H9 (cell line): ENCODE results near the gene TMEM123. TPM values are rescaled to one million over a fixed set of nuclear protein-coding genes. Genes with fewer than 3 reads are reported as not detected.
A peak's percentile ranks its signal among the peaks of the same experiment; 100 is the strongest.
"Not testable (repeated sequence)": the region's sequence is repeated elsewhere in the genome, so short reads cannot be mapped to it uniquely, and the experiment has no call there.

Experiments
- DNase-seq: peaks from one replicate; pipeline ENCODE4 v3.0.0-alpha.2; 2017
- H2AFZ ChIP-seq: one replicate; pipeline ENCODE4 v1.6.1; 2013; ENCODE audit warnings: mild to moderate bottlenecking, low read length, control low read depth, moderate library complexity
- H2AK5ac ChIP-seq: 2 replicates; pipeline ENCODE4 v1.6.1; 2013; ENCODE audit warnings: low read length, control low read depth, mixed read lengths; ENCODE audit not compliant: insufficient read length
- H2BK120ac ChIP-seq: one replicate; pipeline ENCODE4 v1.6.1; 2013; ENCODE audit warnings: low read depth, mild to moderate bottlenecking, low read length, control low read depth, inconsistent platforms; ENCODE audit not compliant: poor library complexity, severe bottlenecking
- H2BK12ac ChIP-seq: 2 replicates; pipeline ENCODE4 v1.6.1; 2013; ENCODE audit warnings: low read length, control low read depth, mixed read lengths, low read depth; ENCODE audit not compliant: insufficient read length
- H2BK15ac ChIP-seq: 2 replicates; pipeline ENCODE4 v1.6.1; 2013; ENCODE audit warnings: low read depth, low read length, control low read depth
- H2BK20ac ChIP-seq: one replicate; pipeline ENCODE4 v1.6.1; 2013; ENCODE audit warnings: low read depth, mild to moderate bottlenecking, low read length, control low read depth, inconsistent platforms; ENCODE audit not compliant: poor library complexity, severe bottlenecking
- H2BK5ac ChIP-seq: 2 replicates; pipeline ENCODE4 v1.6.1; 2013; ENCODE audit warnings: low read length, control low read depth, mixed read lengths; ENCODE audit not compliant: insufficient read length
- H3K14ac ChIP-seq: 2 replicates; pipeline ENCODE4 v1.6.1; 2013; ENCODE audit warnings: low read length, control low read depth; ENCODE audit not compliant: insufficient read depth
- H3K18ac ChIP-seq: 2 replicates; pipeline ENCODE4 v1.6.1; 2013; ENCODE audit warnings: low read depth, mild to moderate bottlenecking, mixed read lengths, low read length, control low read depth; ENCODE audit not compliant: insufficient read length
- H3K23ac ChIP-seq: 2 replicates; pipeline ENCODE4 v1.6.1; 2013; ENCODE audit warnings: low read length, control low read depth, mixed read lengths, low read depth; ENCODE audit not compliant: insufficient read length
- H3K23me2 ChIP-seq: 2 replicates; pipeline ENCODE4 v1.6.1; 2013; ENCODE audit warnings: low read depth, mild to moderate bottlenecking, mixed read lengths, low read length, control low read depth; ENCODE audit not compliant: insufficient read length, poor library complexity, severe bottlenecking
- H3K27ac ChIP-seq: 2 replicates; pipeline ENCODE4 v1.5.1; 2013; ENCODE audit warnings: low read length, control low read depth, mixed read lengths, low read depth; ENCODE audit not compliant: insufficient read length
- H3K27me3 ChIP-seq: 2 replicates; pipeline ENCODE4 v1.6.1; 2013; ENCODE audit warnings: low read length, control low read depth, inconsistent platforms; ENCODE audit not compliant: insufficient read depth
- H3K4ac ChIP-seq: 2 replicates; pipeline ENCODE4 v1.6.1; 2013; ENCODE audit warnings: low read depth, mild to moderate bottlenecking, control low read depth, inconsistent platforms, low read length, moderate library complexity
- H3K4me1 ChIP-seq: 2 replicates; pipeline ENCODE4 v1.6.1; 2013; ENCODE audit warnings: low read length, control low read depth, inconsistent platforms; ENCODE audit not compliant: insufficient read depth
- H3K4me2 ChIP-seq: 2 replicates; pipeline ENCODE4 v1.6.1; 2013; ENCODE audit warnings: low read length, control low read depth, mixed read lengths; ENCODE audit not compliant: insufficient read length, insufficient read depth
- H3K56ac ChIP-seq: 2 replicates; pipeline ENCODE4 v1.6.1; 2013; ENCODE audit warnings: low read depth, mild to moderate bottlenecking, mixed read lengths, low read length, control low read depth; ENCODE audit not compliant: insufficient read length
- H3K79me1 ChIP-seq: 2 replicates; pipeline ENCODE4 v1.6.1; 2013; ENCODE audit warnings: low read depth, mild to moderate bottlenecking, moderate library complexity, low read length, control low read depth, inconsistent platforms; ENCODE audit not compliant: insufficient read depth, poor library complexity, severe bottlenecking
- H3K79me2 ChIP-seq: 2 replicates; pipeline ENCODE4 v1.6.1; 2013; ENCODE audit warnings: low read length, control low read depth, inconsistent platforms; ENCODE audit not compliant: insufficient read depth
- H3K9ac ChIP-seq: 2 replicates; pipeline ENCODE4 v1.6.1; 2013; ENCODE audit warnings: low read length, control low read depth, mixed read lengths; ENCODE audit not compliant: insufficient read length; ENCODE audit errors: extremely low read depth
- H3K9me3 ChIP-seq: one replicate; pipeline ENCODE4 v1.6.1; 2013; ENCODE audit warnings: low read depth, low read length, inconsistent platforms; ENCODE audit not compliant: control insufficient read depth
- H3T11ph ChIP-seq: one replicate; pipeline ENCODE4 v1.6.1; 2013; ENCODE audit warnings: mild to moderate bottlenecking, low read length, control low read depth, inconsistent platforms
- H4K20me1 ChIP-seq: one replicate; pipeline ENCODE4 v1.6.1; 2013; ENCODE audit not compliant: control insufficient read depth, insufficient read length, insufficient read depth
- H4K5ac ChIP-seq: 2 replicates; pipeline ENCODE4 v1.6.1; 2013; ENCODE audit warnings: low read depth, mild to moderate bottlenecking, mixed read lengths, low read length, control low read depth; ENCODE audit not compliant: insufficient read length
- H4K8ac ChIP-seq: replicated peaks from 2 replicates; pipeline ENCODE4 v1.6.1; 2013; ENCODE audit warnings: low read length, control low read depth, mixed read lengths, low read depth; ENCODE audit not compliant: insufficient read length
- H4K91ac ChIP-seq: 2 replicates; pipeline ENCODE4 v1.6.1; 2013; ENCODE audit warnings: low read depth, mild to moderate bottlenecking, moderate library complexity, mixed read lengths, low read length, control low read depth; ENCODE audit not compliant: insufficient read length
- H3K27ac Mint-ChIP-seq, 3 experiments: 2 replicates in 2 of 3; 3 replicates in 1 of 3; pipeline ENCODE4 v1.8.0; 2020 to 2021; ENCODE audit warnings: mixed read lengths in 3 of 3, mild to moderate bottlenecking in 1 of 3, moderate library complexity in 1 of 3
- H3K27me3 Mint-ChIP-seq: 2 replicates; pipeline ENCODE4 v1.8.0; 2021; ENCODE audit warnings: low read depth, mild to moderate bottlenecking, moderate library complexity, mixed read lengths
- H3K36me3 Mint-ChIP-seq, 3 experiments: 2 replicates in 2 of 3; 3 replicates in 1 of 3; pipeline ENCODE4 v1.8.0; 2020 to 2021; ENCODE audit warnings: low read depth in 3 of 3, mixed read lengths in 3 of 3; ENCODE audit not compliant: insufficient read depth in 1 of 3
- H3K4me1 Mint-ChIP-seq, 2 experiments: 2 replicates each; pipeline ENCODE4 v1.8.0; 2020; ENCODE audit warnings: mixed read lengths in 2 of 2
- H3K4me3 Mint-ChIP-seq, 2 experiments: 2 replicates in 1 of 2; 3 replicates in 1 of 2; pipeline ENCODE4 v1.8.0; 2020 to 2021; ENCODE audit warnings: mild to moderate bottlenecking in 2 of 2, mixed read lengths in 2 of 2, moderate library complexity in 1 of 2
- H3K9me3 Mint-ChIP-seq, 2 experiments: 2 replicates in 1 of 2; 3 replicates in 1 of 2; pipeline ENCODE4 v1.8.0; 2020; ENCODE audit warnings: mild to moderate bottlenecking in 2 of 2, mixed read lengths in 2 of 2, moderate library complexity in 1 of 2
- CTCF ChIP-seq: fragments of 200-600 bp; sonication (generic); conservative IDR thresholded peaks from 3 replicates; pipeline ENCODE4 v1.8.0; 2021; ENCODE audit warnings: antibody characterized with exemption, mild to moderate bottlenecking
- WGBS: extraction: QIAGEN DNeasy Blood & Tissue Kit; methylation state at CpG from one replicate; pipeline ENCODE4 v1.1.7; 2013; ENCODE audit warnings: missing lambda C conversion rate, low lambda C conversion rate, mixed read lengths; ENCODE audit not compliant: insufficient read length; ENCODE audit errors: extremely low coverage; 5-methylcytosine and 5-hydroxymethylcytosine counted together
- total RNA-seq: library from RNA; stranded (reverse); gene quantifications from 2 replicates; pipeline ENCODE4 v1.2.1, GENCODE V29; 2021

TMEM123 gene
- total RNA-seq, 1 experiment from 2014 or later: 76.7 TPM

GRCh38 chr11:102375720-102376399 is 76.7 kb downstream of the TMEM123 start:
- TF ChIP-seq CTCF: no peak
- Histone ChIP-seq H2AK5ac (no peak overlapping the region), H3K23me2 (no peaks in the 10 kb centered on the region), H3K23ac (no peak overlapping the region), H4K91ac (no peak overlapping the region), H2BK12ac (no peak overlapping the region), H2AFZ (no peak overlapping the region), H2BK120ac (no peak overlapping the region), H3K18ac (no peak overlapping the region), H3K9ac (no peak overlapping the region), H2BK5ac (no peak overlapping the region), H3K79me2 (no peaks in the 10 kb centered on the region), H3K56ac (no peak overlapping the region), H3K4me2 (no peak overlapping the region), H2BK15ac (no peak overlapping the region), H3K27me3 (no peaks in the 10 kb centered on the region), H3K4me1 (no peaks in the 10 kb centered on the region), H4K8ac (no peak overlapping the region), H3K4ac (no peak overlapping the region), H4K5ac (no peak overlapping the region), H3K79me1 (no peaks in the 10 kb centered on the region), H3K9me3 (no peaks in the 10 kb centered on the region), H3K14ac (no peak overlapping the region), H4K20me1 (no peaks in the 10 kb centered on the region), H3K27ac (no peak overlapping the region), H2BK20ac (no peak overlapping the region), H3T11ph (no peak overlapping the region)
- Mint-ChIP-seq H3K4me1 (peaks cover 6 to 9% of the 10 kb centered on the region in 2 experiments), H3K9me3 (no peaks in the 10 kb centered on the region; a peak in 1 of 5 replicates), H3K36me3 (peaks cover 6 to 38% (median 35%) of the 10 kb centered on the region in 3 experiments), H3K4me3 (no peak overlapping the region), H3K27me3 (no peaks in the 10 kb centered on the region), H3K27ac (no peak overlapping the region)
- DNase-seq: no peak
- no CpG with 5 or more reads among the region's 5 CpGs for WGBS

- H3K27ac ChIP-seq, DNase-seq, H3K9me3 Mint-ChIP-seq, H2AK5ac ChIP-seq, H2BK5ac ChIP-seq, H3K27me3 Mint-ChIP-seq, H2BK20ac ChIP-seq, H2BK15ac ChIP-seq, H3K9me3 ChIP-seq, H3K79me2 ChIP-seq, H3K23me2 ChIP-seq, H3K4me1 ChIP-seq, H4K91ac ChIP-seq, H3K79me1 ChIP-seq, H4K8ac ChIP-seq, H3T11ph ChIP-seq, H2AFZ ChIP-seq, H3K56ac ChIP-seq, H4K20me1 ChIP-seq, H3K4me1 Mint-ChIP-seq, H3K4ac ChIP-seq, H2BK12ac ChIP-seq, H2BK120ac ChIP-seq, H3K27me3 ChIP-seq, H3K23ac ChIP-seq: not testable (repeated sequence)
- Histone ChIP-seq H3K4me2 (peak overlapping the region; percentile 35), H3K9ac (peak overlapping the region; percentile 53), H3K18ac (peak overlapping the region; percentile 52), H3K14ac (peak overlapping the region; percentile 74; the same call in 1 of the 2 replicates), H4K5ac (peak overlapping the region; percentile 57)
- WGBS: no CpG with 5 or more reads among the region's 31 CpGs
- peak overlapping the region; percentile 78 to 99 (median 98) for H3K27ac Mint-ChIP-seq
- peak overlapping the region; percentile 79 to 80 for H3K4me3 Mint-ChIP-seq
- H3K36me3 Mint-ChIP-seq: peaks cover 6 to 31% (median 30%) of the 10 kb centered on the region in 3 experiments
These were observed 77.7 kb downstream of the TMEM123 start for GRCh38 chr11:102374633-102375424.
